ENCODE measurements around the gene MAPKAPK2. TPM values are rescaled to one million over a fixed set of nuclear protein-coding genes. Genes with fewer than 3 reads are reported as not detected.

Gene MAPKAPK2
- total RNA-seq, 1 donor from 2014 or later: 69.8 TPM

GRCh38 chr1:206722751-206723461 is 38.2 kb downstream of the MAPKAPK2 start:
- DNase-seq (ENCODE audit: low spot score): no peak

DNA sequence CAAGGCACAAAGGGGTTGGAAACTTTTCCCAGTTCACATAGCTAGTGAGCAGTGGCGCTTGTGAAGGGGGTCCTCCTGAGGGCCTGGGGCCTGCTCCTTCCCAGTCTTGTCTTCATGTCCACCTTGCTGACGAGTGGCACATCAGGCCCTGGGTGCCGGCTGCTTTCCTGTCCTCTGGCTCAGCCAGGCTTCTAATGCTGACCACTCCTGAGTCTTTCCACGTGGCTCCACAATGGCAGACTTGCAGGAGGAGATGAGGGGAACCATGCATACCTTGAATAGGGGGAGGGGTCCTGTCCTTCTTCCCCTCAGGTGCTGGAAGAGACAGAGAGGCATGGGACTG is 38.7 kb downstream of the MAPKAPK2 start:
- DNase-seq (ENCODE audit: low spot score): no peak

DNA sequence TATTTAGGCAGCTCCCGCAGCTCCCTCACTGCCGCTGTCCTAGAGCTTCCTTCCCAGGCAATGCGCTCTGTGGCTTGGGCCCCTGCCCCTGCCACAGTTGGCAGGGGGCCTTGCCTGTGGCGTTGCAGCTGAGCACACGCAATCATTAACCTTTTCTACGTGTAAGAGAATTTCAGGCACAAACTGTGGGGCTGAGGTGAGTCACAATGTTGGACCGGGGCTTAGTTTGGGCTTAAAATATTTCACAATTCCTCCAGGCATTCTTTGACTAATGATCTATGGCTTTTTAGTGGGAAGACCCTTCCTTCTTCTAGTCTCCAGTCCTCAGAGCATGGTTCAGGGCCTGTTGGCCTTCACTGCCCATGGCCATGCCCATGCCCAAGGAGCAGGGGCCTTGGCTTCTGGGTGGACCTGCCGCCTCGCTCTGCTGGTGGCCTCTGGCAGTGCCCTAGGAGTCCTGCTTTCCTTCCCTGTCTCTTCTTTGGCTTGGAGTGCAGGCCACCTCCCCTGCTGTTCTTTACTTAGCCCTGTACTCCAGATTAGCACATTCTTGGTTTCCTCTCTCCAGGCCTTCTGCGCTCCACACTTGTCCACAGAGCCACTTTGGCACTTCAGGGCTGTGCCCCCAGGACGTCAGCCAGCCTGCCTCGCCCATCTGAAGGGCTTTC is 39.2 kb downstream of the MAPKAPK2 start:
- no peak for DNase-seq (ENCODE audit: low spot score)

DNA sequence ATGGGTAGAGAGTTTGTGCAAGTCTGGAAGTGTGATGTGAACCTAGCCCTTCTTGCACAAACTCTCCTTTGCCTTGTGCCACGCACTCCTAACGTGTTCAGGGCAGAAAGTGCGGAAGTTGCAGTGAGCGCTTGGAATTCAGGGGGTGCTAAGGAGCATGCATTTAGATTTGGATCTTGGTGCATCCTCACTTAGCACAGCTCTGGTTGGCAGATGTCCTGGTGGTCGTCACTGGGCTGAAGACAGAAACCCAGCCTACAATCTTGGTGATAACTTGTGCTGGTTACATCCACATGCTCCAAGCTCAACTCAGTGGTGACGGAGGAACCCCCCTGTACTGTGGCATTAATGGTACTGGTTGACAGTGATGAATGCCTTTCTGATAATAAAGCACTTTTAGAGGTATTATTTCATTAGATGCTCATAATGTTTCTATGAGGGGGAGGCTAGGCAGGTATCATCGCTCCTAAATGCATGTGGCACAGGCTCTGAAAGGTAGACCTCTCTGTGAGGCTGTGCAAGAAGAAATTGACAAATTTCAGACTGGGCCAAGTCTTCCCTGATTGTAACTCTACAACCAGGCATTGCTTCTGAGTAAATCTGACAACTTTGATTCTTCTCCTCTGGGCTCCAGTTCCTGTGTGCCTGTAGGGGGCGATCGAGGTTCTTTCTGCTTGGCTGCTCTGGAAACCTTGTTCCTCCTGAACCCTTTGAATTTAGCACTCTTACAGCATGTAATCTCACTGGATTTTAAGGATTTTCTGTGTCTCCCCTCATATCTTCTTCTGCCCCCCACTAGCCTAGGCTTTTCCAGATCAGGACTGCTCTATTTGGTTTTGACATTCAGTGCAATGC is 40.6 kb downstream of the MAPKAPK2 start:
- DNase-seq (ENCODE audit: low spot score): no peak

GRCh38 chr1:206727981-206728696 is 43.4 kb downstream of the MAPKAPK2 start:
- DNase-seq (ENCODE audit: low spot score): no peak

- DNase-seq (ENCODE audit: low spot score): no peak
Observed at GRCh38 chr1:206728697-206728987, 43.9 kb downstream of the MAPKAPK2 start.

DNA sequence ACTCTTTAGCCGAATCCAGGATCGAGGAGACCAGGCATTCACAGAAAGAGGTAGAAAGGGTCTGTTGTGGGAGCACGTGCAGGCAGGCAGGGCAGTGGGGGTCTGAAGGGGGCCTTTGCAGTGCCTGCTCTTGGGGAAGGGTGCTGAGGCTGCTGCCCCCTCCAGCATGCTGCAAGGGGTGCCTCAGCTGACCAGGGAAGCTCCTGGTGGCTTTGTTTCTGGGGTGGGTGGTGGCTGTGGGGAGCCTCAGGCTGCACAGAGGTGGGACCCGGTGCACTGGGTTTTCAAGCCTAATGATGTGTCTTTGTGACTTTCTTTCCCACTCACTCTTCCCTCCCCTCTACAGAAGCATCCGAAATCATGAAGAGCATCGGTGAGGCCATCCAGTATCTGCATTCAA is 44.3 kb downstream of the MAPKAPK2 start:
- no peak for DNase-seq (ENCODE audit: low spot score)

GRCh38 chr1:206729507-206729906 is 44.8 kb downstream of the MAPKAPK2 start:
- DNase-seq (ENCODE audit: low spot score): no peak

DNA sequence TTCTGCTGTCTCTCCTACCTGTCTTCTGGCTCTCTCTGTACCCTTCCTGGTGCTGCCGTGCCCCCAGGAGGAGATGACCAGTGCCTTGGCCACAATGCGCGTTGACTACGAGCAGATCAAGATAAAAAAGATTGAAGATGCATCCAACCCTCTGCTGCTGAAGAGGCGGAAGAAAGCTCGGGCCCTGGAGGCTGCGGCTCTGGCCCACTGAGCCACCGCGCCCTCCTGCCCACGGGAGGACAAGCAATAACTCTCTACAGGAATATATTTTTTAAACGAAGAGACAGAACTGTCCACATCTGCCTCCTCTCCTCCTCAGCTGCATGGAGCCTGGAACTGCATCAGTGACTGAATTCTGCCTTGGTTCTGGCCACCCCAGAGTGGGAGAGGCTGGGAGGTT is 47.8 kb downstream of the MAPKAPK2 start:
- DNase-seq (ENCODE audit: low spot score): no peak

DNA sequence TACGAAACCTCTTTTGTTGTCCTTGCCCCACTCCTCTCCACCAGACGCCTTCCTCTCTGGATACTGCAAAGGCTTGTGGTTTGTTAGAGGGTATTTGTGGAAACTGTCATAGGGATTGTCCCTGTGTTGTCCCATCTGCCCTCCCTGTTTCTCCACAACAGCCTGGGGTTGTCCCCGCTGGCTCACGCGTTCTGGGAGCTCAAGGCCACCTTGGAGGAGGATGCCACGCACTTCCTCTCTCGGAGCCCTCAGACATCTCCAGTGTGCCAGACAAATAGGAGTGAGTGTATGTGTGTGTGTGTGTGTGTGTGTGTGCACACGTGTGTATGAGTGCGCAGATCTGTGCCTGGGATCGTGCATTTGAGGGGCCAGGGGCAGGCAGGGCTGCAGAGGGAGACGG is 48.3 kb downstream of the MAPKAPK2 start:
- no peak for DNase-seq (ENCODE audit: low spot score)

DNA sequence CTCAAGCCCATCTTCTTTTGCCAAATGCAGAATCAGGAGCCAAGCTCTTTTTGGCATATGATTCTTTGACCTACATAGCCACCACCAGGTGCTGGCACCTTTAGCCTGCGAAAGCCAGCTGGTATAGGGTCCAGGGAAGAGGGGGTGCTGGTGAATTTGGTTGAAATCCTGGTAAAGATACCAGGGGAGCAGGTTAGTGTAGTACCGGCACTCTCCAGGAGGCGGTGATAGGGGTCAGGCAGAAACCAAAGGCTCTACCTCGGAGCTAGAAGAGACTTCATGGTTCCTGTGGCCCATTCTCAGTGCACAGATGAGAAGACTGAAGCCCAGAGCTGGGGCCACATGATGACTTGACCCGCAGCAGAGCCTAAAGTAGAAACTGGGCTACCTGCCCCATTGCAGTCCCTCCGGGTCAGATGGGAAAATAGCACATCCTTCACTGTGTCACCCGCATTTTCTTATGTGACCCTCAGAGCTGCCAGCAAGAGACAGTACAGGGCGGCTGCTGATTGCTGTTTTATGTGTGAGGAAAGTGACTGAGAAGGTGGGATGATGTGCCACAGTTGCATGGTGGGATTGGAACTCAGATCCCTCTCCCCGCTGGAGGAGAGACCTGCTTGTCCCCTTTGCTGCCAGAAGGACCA is 49.9 kb downstream of the MAPKAPK2 start:
- no peak for DNase-seq (ENCODE audit: low spot score)

DNA sequence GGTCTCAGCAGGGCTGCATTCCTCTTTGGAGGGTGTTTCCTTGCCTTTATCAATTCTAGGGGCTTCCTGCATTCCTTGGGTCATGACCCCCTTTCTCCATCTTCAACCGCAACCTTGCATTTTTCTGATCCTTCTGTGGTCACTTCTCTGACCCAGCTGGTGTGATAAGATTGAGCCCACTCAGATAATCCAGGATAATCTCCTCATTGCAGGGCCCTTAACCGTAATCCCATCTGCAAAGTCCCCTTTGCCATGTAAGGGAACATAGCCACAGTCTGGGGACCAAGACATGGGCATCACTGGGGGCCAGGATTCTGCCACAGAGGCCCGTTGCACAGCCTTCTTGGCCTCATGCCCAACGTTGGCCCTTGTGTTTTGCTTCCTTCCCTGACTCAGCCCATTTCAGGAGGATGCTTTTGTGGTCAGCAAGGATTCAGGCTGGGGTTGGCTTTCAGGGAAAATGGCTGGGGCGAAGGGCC is 50.9 kb downstream of the MAPKAPK2 start:
- DNase-seq (ENCODE audit: low spot score): no peak

DNA sequence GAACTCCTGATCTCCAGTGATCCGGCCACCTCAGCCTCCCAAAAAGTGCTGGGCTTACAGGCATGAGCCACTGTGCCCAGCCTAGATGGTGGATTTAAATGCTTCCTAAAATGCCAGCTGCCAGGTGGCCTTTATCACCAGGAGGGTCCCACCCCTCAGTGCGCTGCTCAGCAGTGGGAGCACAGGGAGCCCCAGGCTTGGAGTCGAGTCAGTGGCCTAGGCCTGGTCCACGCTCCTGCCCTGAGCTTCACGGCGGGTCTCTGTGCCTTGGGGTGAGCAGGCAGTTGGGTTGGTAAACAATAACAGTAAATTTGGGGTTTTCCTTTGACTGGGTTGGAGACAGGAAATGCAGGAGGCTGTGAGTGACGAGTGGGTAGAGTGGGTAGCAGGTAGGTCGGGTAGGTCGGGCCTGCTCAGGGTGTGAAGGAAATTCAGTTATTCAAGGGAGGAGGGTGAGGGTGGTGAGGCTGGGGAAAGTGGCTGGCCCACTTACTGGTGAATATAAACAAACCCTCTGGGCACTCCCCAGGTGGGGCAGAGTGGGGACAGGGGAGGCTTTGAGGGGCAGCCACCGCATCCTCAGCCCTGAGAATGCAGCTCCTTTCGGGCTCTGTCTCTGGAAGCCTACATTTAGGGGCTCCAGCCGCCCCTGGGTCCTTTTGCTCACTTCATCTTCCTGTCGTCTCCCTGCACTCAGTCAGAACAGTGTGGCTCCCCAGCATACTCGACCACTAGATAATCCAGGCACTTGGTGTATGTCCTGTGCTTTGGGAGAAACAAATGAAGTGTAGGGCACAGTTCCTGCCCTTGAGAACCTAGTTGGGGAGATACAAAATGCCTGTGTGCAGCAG is 52.4 kb downstream of the MAPKAPK2 start:
- DNase-seq (ENCODE audit: low spot score): no peak

DNA sequence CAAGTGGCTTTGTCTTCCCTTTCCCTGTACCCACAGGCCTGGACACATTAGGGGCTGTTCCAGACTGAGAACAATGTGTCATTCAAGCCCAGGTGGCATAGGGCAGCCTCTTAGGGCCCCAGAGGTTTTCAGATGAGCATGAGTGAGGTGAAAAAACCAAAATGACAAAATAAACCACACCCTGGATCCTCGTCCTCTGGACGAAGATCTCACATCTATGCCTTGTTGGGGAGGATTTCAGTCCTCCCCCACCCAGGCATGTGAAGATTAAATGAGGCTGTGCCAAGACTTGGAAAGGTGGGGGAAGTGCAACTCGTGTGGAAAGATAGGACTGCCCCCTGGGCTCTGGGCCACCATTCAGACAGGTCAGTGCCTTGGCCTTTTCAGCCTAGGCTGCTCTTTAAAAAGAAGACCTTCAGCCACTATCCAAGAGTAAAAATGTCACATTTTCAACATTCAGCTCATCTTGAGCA is 53.1 kb downstream of the MAPKAPK2 start:
- DNase-seq (ENCODE audit: low spot score): no peak

- DNase-seq (ENCODE audit: low spot score): no peak
Observed at GRCh38 chr1:206738370-206739366, 54.0 kb downstream of the MAPKAPK2 start.

DNA sequence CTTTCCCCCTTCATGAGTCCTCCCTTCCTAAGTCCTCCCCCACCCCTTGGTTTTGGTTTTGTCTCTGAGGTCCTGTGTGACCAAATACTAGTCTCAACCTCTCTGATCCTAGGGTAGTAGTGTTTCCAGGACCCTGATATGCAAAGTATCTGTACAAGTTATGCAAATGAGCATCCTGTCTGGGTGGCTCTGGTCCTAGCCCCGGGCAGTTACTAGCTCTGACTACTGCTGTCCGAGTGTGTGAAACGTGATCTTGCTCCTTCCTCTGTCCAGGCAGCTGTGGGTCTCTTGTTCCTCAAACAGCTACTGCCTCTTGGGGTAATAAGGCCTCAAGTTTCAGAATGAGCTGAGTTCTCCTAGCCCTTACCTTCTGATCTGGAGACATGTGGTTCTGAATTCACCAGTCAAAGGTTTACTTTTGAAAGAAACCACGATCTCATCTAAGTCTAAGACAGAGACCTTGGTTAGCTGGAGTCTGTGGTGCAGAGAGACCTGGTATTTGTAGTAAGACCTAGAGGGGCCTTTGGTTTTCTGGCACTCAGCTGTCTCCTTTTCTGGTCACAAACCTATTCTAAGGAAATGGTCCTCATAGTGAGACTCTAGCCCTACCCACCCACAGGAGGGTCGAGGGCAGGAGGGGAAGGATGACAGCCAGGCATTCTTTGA is 54.8 kb downstream of the MAPKAPK2 start:
- DNase-seq (ENCODE audit: low spot score): no peak

DNA sequence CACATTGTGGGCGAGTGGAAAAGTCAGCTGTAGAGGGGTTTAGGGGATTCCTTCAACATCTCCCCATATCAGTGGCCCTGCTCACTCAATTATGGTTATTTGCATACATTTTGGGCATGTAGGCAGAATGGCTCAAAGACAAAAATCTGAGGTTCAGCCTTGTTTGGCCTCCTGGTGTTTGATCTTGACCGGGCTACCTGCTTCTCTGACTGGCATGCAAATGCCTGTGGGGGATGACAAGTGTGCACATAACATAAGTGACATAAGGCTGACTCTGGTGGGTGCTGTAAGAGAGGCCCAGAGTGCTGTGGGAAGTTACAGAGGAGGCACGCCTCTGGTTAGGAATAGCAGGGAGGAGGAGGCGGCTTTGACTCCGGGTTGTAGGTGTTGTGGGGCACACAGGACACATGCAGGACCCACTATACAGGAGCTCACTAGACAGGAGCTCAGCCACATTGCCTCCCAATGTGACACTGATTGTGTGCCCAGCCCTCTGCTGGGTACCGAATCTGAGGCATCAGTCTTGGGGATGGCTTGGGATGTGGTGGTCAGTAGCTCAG is 56.5 kb downstream of the MAPKAPK2 start:
- DNase-seq (ENCODE audit: low spot score): no peak

DNA sequence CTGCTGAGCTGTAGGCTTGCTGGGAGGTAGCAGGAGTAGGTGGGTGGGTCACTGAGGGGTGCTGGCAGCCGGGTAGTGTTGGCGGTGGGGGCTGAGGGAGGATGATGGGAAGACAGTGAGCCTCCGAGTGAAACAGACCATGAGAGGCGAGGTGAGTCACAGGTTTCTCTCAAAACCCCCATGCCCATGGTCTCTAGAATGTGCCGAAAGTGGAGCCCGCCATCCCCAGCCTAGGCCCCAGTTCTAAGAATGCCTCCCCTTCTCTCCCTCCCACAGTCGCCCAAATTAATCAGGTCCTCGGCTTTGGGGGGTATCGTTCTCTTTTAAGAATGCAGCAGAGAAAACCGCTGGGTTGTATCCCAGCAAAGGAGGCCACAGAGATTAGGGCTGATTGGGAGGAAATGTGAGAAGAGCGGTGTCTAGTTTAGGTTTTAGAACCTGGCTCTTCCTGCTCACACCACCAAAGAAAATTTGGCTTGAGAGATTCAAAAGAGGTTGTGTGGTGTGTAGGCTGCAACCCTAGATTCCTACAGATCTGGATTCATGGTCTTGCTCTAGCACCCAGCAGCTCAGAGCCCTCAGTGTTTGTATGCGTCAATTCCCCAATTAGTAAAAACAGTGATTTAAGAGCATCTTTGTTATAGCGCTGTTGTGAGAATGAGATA is 58.1 kb downstream of the MAPKAPK2 start:
- DNase-seq (ENCODE audit: low spot score): no peak
